Measurements from ENCODE around the gene CDH13. TPM values are rescaled to one million over a fixed set of nuclear protein-coding genes. Genes with fewer than 3 reads are reported as not detected.

The CDH13 gene
- total and polyA plus RNA-seq, 10 of the 15 experiments (the other 5 are each of a cell fraction or from before 2014, with no cell fraction given), result under 0.01 to 0.05 TPM; not detected in 8

DNA sequence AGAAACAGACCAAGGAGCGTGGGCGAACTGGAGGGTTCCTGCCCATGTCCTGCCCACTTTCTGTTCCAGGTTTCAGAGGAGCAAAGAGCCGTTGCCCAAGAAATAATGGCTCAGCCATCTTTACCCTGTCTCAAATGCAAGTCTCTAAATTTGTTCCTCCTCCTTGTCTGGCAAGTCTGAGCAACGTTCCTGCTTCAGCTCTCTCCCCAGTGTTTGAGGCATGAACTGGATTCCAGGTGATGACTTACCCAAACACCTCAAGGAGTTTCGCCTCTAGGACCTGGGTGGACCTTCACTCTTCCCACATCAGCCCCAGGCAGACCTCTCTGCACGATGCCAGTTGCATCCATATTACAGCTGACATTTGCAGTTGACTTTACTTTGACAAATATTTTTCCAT, 659.2 kb downstream of the CDH13 start:
- TF ChIP-seq POU2F2 (IDR thresholded peaks at IDR 0.05; ENCODE audit: borderline replicate concordance, low read depth, low read length), result no peak
- TF ChIP-seq, protein P1, sequence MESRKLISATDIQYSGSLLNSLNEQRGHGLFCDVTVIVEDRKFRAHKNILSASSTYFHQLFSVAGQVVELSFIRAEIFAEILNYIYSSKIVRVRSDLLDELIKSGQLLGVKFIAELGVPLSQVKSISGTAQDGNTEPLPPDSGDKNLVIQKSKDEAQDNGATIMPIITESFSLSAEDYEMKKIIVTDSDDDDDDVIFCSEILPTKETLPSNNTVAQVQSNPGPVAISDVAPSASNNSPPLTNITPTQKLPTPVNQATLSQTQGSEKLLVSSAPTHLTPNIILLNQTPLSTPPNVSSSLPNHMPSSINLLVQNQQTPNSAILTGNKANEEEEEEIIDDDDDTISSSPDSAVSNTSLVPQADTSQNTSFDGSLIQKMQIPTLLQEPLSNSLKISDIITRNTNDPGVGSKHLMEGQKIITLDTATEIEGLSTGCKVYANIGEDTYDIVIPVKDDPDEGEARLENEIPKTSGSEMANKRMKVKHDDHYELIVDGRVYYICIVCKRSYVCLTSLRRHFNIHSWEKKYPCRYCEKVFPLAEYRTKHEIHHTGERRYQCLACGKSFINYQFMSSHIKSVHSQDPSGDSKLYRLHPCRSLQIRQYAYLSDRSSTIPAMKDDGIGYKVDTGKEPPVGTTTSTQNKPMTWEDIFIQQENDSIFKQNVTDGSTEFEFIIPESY (IDR thresholded peaks at IDR 0.05), result no peak
- TF ChIP-seq, protein P2, sequence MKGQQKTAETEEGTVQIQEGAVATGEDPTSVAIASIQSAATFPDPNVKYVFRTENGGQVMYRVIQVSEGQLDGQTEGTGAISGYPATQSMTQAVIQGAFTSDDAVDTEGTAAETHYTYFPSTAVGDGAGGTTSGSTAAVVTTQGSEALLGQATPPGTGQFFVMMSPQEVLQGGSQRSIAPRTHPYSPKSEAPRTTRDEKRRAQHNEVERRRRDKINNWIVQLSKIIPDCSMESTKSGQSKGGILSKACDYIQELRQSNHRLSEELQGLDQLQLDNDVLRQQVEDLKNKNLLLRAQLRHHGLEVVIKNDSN (IDR thresholded peaks at IDR 0.05; ENCODE audit: borderline replicate concordance, extremely low read length, insufficient read depth, low read depth, low read length), result no peak
- no peak for TF ChIP-seq HDAC6 (IDR thresholded peaks at IDR 0.05; ENCODE audit: unreplicated experiment)
- no peak for TF ChIP-seq RCOR1 (conservative IDR thresholded peaks at IDR 0.05; ENCODE audit: low read depth, low read length)
- TF ChIP-seq JUND (IDR thresholded peaks at IDR 0.05; ENCODE audit: low read depth, low read length), result no peak
- TF ChIP-seq ZZZ3 (IDR thresholded peaks at IDR 0.05; ENCODE audit: control insufficient read depth, insufficient read length, low read depth), result no peak
- no peak for TF ChIP-seq ZNF384 (IDR thresholded peaks at IDR 0.05; ENCODE audit: borderline replicate concordance, low read depth, low read length)
- TF ChIP-seq, protein P3, sequence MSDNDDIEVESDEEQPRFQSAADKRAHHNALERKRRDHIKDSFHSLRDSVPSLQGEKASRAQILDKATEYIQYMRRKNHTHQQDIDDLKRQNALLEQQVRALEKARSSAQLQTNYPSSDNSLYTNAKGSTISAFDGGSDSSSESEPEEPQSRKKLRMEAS (IDR thresholded peaks at IDR 0.05; ENCODE audit: low read depth, low read length), result no peak
- no peak for TF ChIP-seq MYB (IDR thresholded peaks at IDR 0.05; ENCODE audit: borderline replicate concordance, low read depth, low read length)
- TF ChIP-seq NR2F1 (conservative IDR thresholded peaks at IDR 0.05), result no peak
- TF ChIP-seq GATAD2B (conservative IDR thresholded peaks at IDR 0.05; ENCODE audit: low read depth), result no peak
- no peak overlapping the region for H3K4me3 ChIP-seq
- no peaks in the 10 kb centered on the region for H3K79me2 ChIP-seq (ENCODE audit: control insufficient read depth, insufficient read depth, low read length)
- H3K27ac ChIP-seq (ENCODE audit: control insufficient read depth, insufficient read depth), result no peak overlapping the region
- ChIA-PET RAD21 (ENCODE audit: unreplicated experiment) (no interaction called here), SMC1A (ENCODE audit: uncharacterized antibody, unreplicated experiment) (no interaction called here), POLR2A (no interaction called here), CTCF (no interaction called here)
- intact Hi-C loops (cut with micrococcal nuclease; ENCODE audit: unreplicated experiment), result no loop called here
- H2AFZ ChIP-seq (ENCODE audit: control insufficient read depth, low read depth, low read length), result no peak overlapping the region
- DNase-seq (ENCODE audit: low read depth, low spot score), result no peak
- H3K9ac ChIP-seq (ENCODE audit: control insufficient read depth, insufficient read depth, low read length), result no peak overlapping the region
- H3K4me1 ChIP-seq (ENCODE audit: control insufficient read depth, insufficient read depth, low read length), result no peaks in the 10 kb centered on the region
- ATAC-seq, result no peak
- 5% methylated on average over 6 of the region's 6 CpGs for WGBS (ENCODE audit: insufficient coverage, insufficient replicate concordance, low lambda C conversion rate, missing lambda C conversion rate)
- no peaks in the 10 kb centered on the region for H4K20me1 ChIP-seq (ENCODE audit: control insufficient read depth, insufficient read depth)
- H3K36me3 ChIP-seq (ENCODE audit: control insufficient read depth in 2 of 2, insufficient read depth in 2 of 2, low read length in 1 of 2), result no peaks in the 10 kb centered on the region
- BruUV-seq (replicated peaks), result no TSS peak
- no peak overlapping the region for H3K4me2 ChIP-seq (ENCODE audit: control insufficient read depth, insufficient read depth)
- H3K9me3 ChIP-seq (replicated peaks; ENCODE audit: control insufficient read depth, insufficient read depth, low read length), result no peaks in the 10 kb centered on the region
- H3K27me3 ChIP-seq (replicated peaks in 1 of 2; ENCODE audit: control insufficient read depth in 2 of 2, insufficient read depth in 2 of 2, low read length in 1 of 2), result no peaks in the 10 kb centered on the region
- in situ Hi-C loops (cut with MboI), result no loop called here
- FAIRE-seq, result no peak
